ENCODE results near the gene CORO6.

GRCh38 chr17:29578626-29579485 lies 43.9 kb downstream of the CORO6 start:
- no peak for TF ChIP-seq CTCF (IDR thresholded peaks at IDR 0.05)
- TF ChIP-seq POLR2A (IDR thresholded peaks at IDR 0.05): no peak
